NCI-H1694 treated with DMSO at 0.1 percent for 48 hours (cell line): ENCODE measurements around the gene PLAU.
"Not testable (repeated sequence)": the region's sequence is repeated elsewhere in the genome, so short reads cannot be mapped to it uniquely, and the experiment has no call there.

Experiments used
- DNase-seq: peaks from one replicate; lab custom pipeline; 2025; lab: John Stamatoyannopoulos, UW

PLAU gene

DNA sequence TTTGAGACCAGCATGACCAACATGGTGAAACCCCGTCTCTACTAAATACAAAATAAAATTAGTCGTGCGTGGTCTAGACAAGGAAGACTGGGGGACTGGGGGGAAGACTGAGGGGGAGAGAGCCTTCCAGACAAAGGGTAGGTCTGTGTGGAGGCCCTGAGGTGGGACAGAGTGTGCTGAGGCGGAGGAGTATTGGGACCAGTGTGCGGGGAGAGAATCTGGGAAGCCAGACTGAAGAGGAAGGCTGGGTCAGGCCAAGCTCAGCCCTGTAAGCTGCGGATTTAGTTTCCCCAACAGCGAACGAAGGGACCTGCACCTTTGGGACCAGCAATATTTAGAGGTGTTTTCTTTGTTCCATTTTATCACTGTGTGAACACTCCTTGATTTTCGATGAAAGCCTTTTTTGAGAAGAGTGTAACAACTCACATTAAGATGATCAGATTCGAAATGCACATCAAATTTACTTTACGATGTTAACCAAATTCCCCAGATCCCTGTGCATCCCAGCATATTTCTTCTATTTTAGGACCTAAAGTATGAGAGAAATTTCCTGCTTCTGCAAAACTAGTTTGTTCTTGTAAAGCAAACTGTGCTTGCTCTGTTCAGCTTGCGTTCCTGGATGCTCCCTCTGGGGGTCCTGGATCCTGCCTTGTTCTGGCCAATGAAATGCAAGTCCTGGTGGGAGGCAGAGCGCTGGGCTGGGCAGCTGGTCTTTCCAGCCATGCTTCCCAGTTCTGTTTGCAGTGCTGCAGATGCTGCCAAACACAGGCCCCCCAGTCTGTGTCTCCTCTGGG, 39.4 kb downstream of the PLAU start:
- DNase-seq: no peak

- DNase-seq: no peak
Measured at GRCh38 chr10:73953665-73954064, 42.7 kb downstream of the PLAU start.

DNA sequence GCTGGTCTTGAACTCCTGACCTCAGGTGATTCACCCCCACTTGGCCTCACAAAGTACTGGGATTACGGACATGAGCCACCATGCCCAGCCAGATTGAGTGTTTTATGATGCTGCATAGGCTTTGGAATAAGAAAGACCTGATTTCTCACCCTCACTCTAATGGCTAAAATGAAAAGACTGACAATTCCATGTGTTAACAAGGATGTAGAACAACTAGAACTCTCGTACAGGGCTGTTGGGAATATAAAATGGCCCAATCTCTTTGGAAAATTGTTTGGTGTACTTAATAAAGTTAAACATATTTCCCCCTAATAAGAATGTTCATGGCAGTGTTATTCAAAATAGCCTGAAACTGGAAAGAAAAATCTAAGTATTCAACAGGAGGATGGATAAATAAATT, 43.8 kb downstream of the PLAU start:
- DNase-seq: no peak

DNA sequence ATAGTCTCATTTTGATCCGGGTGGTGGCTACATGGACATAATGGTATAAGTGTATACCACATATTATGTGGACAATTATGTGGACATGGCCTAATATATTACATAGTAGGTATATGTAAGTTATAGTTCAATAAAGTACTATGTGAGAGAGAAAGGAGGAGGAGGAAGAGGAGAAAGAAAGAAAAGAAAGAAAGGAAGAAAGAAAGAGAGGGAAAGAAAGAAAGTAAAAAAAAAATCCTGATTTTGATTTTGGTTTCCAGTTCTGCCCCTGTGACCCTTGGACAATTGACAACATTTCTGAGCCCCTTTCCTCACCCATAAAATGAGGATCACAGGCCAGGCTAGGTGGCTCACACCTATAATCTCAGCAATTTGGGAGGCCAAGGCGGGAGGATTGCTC, 44.8 kb downstream of the PLAU start:
- no peak for DNase-seq

DNA sequence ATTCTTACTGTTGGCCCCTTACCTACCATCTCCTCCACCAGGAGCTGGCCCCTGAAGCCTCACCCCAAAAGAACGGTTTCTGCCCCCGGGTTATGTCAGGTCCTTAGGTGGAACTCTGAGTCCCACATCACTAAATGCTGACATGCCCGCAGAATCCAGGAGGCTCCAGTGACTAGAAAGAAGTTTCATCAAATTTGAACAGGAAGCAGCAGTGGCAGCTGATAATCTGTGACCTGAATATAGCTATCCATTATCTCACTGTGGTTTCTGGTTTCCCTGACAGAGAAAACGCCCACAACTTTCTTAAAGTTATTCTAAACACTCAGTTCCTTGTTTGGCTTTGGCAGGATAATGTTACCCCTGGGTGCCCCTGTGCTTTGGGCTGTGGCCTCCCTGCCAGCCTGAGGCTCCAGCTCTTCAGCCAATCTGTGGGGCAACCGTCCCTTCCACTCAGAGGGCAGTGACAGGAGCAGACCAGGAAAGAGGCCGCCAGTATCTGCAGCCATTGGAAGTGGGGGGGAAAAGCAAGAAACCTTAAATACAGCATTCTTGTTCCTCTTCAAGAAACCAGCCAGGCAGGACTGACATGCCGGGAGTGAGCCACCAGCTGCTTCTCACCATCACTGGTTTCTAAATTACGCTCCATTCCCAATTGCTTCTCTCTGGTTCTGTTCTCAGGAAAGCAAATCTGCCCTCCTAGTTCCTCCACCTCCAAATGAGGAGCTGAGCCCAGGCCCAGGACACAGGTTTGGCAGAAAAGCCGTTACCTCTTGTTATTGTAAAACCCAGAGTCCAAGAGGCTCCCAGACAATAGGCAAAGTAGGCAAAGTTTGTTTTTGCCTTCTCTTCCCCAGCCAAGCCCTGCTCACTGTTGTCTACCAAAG, 45.8 kb downstream of the PLAU start:
- DNase-seq: no peak

DNA sequence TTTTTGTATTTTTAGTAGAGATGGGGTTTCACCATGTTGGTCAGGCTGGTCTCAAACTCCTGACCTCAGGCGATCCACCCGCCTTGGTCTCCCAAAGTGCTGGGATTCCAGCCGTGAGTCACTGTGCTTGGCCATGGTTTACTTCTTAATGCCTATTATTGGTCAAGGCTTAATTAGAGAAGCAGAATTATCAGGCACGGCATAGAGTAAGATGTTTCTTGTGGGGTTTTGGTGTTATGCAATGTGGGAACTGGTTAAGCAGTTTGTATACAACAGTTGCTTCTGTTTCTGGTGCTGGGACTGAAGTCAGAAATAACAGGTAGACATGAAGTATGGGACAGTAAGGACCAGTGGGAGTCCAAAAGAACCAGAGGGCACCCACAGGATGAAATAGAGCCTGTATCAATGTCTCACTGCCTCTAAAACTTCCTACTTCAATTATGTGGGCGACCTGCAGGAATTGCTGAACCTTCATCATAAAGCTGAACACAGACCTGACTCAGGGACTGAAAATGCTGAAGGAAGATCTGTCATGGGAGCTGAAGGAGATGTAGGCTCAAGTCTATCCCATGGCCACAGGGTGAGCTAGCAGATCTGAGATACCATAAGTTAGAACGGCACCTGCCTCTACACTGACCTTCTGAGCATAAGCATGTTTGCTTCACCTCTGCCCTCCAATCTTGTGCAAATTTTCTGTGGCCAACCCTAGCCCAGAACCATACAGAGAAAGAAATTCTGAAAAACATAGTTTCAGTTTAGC, 48.7 kb downstream of the PLAU start:
- DNase-seq: no peak

DNA sequence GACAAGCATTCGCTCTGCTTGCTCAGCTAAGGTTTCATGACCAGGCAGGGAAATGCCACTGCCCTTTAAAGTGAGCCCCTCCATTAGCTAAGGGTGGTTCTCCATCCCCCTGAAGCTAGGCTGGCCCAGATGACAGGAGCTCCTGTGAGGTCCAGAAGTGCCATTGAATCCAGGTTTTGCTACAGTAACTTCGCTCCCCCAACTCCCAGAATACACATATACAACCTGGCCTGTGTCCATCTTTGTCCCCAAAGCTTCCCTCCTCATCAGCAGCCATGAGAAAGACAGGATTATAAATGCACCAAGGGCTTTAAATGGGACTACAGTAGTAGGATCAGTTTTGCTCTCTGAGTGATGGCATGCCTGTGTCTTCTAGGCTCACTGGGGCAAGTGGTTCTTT, 51.5 kb downstream of the PLAU start:
- DNase-seq: no peak

GRCh38 chr10:73963533-73963932, 52.6 kb downstream of the PLAU start:
- DNase-seq: not testable (repeated sequence)

DNA sequence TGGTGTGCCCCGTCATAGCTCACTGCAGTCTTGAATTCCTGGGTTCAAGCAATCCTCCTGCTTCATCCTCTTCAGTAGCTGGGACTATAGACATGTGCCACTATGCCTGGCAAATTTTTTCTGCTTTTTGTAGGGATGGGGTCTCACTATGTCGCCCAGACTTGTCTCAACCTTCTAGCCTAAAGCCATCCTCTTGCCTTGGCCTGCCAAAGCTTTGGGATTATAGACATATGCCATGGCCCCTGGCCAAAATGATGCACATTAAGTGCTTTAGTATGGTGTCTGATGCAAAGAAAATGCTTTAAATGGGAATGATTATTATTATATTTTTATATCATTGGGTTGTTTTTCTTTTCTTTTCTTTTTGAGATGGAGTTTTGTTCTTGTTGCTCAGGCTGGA, 53.8 kb downstream of the PLAU start:
- DNase-seq: peak; percentile 22

DNA sequence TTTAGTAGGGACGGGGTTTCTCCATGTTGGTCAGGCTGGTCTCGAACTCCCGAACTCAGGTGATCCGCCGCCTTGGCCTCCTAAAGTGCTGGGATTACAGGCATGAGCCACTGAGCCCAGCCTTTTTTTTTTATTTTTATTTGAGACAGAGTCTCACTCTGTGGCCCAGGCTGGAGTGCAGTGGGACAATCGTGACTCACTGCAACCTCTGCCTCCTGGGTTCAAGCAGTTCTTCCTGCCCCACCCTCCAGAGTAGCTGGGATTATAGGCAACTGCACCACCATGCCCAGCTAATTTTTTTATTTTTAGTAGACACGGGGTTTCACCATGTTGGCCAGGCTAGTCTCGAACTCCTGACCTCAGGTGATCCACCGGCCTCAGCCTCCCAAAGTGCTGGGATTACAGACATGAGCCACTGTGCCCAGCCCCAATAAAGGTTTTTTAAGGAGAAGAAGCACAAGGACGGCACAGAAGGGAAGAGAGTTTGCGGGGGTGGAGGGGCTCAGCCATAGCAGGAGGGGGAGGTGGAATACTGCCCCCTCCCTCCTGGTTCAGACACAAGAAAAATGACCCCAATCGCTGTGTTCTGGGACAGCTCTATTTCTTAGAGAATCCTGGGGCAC, 54.4 kb downstream of the PLAU start:
- not testable (repeated sequence) for DNase-seq

- DNase-seq: peak; percentile 63
Measured at GRCh38 chr10:73965890-73966768, 55.2 kb downstream of the PLAU start.

- DNase-seq: no peak
Measured at GRCh38 chr10:73967022-73967429, 56.1 kb downstream of the PLAU start.
